DMS153 (cell line): ENCODE data around the gene ATG7.
"Not testable (repeated sequence)": the region's sequence is repeated elsewhere in the genome, so short reads cannot be mapped to it uniquely, and the experiment has no call there.

Experiments used
- DNase-seq: peaks from one replicate; lab custom pipeline; 2025; lab: John Stamatoyannopoulos, UW

ATG7 gene

DNA sequence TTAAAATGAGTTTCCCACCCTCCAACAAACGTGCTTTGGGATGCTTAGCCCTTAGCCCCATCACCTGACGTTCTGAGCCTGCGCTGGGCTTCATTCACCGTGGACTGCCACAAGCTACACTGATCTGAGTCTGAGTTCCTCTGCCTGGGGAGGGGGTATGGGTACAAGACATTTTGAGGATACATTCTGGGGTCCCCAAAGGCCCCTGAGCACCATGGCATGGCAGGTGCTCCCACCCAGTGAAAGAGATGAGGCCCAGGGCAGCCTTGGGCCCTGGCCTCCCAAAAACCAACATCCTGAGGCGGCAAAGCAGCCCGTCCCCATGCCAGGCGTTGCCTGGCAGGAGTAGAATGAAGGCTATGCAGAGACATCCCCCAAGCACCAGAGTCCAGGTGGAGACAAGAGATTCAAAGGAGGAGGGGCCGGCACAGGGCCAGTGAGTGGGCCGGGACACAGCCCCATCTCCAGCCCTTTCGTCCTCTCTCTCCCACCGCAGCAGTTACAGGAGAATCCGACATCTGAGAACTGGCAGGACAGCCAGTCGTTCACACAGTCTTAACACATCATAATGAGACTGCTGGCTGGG is 297.1 kb downstream of the ATG7 start:
- DNase-seq = no peak

DNA sequence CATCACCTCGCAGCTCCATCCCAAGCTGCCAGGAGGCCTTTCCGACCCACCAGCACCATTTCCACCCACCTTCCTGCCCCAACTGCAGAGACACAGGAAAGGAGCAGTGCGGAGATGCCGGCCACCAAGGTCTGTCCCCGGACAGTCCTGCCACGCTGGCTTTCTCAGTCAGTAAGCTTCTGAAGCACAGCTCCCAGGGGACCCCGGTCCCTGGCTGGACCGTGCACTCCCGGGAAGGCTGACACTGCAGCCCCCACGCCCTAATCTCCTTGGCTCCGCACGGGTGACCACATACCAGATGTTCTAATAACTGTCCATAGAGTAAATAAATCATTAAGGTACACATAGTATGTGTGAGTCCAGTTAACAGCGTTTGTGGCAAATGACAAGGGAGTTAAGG is 298.1 kb downstream of the ATG7 start:
- DNase-seq = no peak

DNA sequence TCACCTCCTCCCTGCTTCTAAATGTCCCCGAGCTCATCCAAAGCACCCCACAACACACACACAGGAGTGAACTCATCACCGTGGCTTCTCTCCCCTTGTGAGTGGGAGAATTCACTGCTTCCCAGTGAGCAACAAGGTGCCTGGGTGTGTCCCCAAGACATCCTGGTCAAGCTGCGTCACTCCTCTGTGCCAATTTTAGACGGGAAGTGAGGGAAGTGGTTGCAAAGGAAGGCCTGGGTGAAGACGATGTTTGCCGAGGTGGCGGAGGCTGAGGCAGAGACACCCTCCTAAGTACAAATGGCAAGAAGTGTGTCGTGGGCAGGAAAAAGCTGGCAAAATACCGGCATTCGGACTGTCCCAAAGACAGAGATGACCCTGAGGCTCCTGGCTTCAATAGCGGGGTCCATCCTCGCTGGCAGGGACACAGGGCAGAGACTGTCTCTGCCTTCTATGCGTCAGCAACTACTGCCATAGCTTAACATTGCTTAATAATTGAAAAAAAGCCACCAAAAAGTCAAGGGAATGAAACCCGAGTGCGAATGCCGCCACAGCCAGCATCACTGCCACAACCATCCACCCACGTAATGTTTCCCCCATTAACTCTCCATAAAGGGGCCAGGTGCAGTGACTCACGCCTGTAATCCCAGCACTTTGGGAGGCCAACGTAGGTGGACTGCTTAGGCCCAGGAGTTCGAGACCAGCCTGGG is 298.7 kb downstream of the ATG7 start:
- no peak for DNase-seq

- DNase-seq = not testable (repeated sequence)
Measured at GRCh38 chr3:11572660-11573059, 300.5 kb downstream of the ATG7 start.

DNA sequence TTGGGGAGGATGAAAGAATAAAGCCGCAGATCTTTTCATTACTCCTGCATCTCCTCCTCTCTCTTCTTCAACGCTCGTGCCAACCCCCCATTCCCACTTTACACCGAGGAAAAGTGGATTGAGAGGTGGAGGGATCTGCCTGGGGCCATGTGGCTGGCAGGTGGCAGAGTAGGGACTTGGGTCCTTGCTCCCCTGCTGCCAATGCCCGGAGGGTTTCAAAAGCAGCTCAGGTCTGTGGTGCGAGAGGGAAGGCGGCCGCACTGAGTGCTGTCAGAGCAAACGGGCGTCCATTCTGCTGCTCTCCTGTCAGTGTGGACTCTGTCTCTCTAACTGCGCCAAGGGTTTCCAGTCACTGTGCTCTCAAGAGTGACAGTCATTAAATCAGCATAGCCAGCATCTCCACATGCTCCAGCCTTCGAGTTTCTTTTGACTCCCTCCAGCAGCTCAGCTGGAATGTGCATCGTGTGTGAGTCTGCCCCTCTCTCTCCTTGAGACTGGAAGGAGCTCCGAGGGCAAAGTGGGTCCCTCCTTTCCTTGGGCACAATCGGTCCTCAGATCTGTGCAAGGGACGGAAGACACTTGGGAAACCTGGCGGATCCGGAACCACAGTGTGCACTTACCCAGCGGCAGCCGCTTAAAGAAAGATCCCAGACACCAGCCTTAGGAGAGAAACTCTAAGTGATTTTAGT is 302.9 kb downstream of the ATG7 start:
- no peak for DNase-seq

GRCh38 chr3:11575677-11576076 is 303.5 kb downstream of the ATG7 start:
- no peak for DNase-seq

DNA sequence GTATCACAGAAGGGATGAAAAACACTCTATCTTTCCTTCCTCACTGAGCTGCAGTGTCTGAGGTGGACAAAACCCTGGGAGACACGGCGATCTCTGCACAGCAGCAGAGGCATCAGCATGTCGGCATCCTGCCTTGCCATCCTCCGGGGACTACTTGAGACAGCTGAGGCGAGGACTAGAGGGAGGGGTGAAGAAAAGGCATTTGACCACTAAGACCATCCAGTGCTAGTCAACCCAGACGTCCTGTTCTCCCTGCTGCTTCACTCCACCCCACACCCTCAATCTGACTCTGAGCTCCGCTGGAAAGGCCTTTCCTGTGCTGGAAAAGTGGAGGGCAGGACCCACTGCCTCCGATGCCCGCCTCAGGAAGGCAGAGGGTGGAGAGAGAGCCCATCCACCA is 304.3 kb downstream of the ATG7 start:
- no peak for DNase-seq

DNA sequence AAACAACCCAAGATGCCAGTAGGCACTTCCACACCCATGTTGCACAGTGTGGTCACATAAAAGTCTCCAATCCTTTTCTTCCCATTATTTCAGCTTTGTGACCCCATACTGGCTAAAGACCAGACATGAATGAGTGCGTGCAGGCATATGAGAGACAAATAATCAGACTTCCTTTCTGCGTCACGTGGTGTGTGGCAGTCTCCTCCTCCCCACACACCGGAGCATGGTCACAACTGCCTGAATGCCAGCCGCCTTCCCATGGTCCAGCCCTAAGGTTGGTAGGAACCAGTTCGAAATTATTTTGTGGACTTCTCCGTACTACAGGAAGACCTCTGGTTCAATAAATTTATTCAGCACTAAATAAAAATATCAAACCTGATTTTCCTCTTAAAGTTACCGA is 306.0 kb downstream of the ATG7 start:
- no peak for DNase-seq

DNA sequence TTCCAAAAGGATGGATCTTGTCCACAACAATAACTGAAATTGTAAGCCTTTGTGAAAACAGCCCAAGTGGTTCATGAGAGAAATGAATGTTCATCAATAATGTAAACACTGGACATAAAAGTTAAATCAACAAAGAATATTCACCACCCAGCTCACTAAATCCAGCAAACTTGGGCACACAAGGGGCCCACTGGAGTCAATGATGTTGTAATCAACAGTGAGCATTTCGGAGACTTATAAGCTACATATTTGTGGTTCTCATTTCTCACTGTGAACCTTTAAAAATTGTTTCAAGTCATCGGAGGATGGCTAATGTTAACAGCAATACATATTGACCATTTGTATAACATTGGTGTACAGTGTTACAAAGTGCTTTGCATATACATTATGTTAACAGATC is 308.4 kb downstream of the ATG7 start:
- no peak for DNase-seq

DNA sequence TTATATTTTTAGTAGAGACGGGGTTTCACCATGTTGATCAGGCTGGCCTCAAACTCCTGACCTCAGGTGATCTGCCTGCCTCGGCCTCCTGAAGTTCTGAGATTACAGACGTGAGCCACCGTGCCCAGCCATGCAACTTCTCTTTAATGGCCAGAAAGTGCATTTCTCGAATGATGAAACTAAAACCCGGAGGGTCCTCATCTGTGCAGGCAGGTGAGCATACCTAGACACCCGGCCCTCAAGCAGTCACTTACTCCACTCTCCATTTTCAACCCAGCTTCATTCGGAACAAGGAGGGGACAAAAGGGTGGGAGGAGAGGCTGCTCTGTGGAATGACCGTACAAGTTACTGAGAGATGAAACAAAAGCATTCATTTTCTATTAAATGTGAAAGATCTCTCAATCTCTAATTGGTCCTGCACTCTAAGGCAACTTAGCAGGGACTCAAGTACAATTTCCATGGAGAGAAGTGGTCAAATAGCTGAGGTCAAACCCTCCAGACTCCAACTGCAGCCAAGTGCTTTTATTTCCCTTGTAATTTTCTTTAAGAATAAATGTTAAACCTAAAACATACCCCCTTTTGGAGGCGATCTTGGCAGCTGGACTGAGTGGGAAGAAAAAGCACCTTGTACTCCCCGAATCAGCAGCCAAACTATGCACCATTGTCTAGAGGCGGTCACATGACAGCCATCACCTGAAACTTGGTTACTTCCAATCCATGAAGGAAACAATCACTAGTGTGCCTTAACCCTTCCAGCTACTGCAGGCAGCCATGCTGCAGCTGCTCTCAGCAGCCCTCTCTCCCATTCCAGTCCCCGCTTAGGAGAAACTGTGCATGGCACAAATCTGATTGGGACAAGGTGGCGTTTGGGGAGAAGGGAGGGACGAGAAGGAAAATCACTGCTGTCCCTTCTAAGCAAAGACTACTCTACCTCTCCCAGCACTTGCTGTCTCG is 309.3 kb downstream of the ATG7 start:
- DNase-seq = no peak

- no peak for DNase-seq
Measured at GRCh38 chr3:11582191-11582968, 310.2 kb downstream of the ATG7 start.

DNA sequence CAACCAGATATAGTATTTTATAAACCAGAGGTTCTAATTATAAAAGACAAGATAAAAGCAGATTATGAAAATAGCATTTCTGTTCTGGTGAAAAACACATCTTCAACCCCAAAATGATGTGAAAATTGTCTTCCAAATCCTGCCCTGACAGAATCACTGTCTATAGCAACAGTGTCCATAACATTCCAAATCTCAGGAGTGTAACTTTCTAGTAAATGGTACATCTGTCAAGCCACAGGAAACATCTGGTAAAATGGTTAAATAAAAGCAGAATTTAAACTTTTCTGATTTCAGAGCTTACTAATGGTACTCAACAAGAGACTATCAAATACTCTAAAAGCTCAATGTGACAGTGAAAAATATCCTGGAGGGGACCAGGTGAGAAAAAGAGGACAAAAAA is 311.0 kb downstream of the ATG7 start:
- no peak for DNase-seq

- DNase-seq = no peak
Measured at GRCh38 chr3:11583638-11584046, 311.4 kb downstream of the ATG7 start.

- no peak for DNase-seq
Measured at GRCh38 chr3:11584570-11584969, 312.4 kb downstream of the ATG7 start.

DNA sequence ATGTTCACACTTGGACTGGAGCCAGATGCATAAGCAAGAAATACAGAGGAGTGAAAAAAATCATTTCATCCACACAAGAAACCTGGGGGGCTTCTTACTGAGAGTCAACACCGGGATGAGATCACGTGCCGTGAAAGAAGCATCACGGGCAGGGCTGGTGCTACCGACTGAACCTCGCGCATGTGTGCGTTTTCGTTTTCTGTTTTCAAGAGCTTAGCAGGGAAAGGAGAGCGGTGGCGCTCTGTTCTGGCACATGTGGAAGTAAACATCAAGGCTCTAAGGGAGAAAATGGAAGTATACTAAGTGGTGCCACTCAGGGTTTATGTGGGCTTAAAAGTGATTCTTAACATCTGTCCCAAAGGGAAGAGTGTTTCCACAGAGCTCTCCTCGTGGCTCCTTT is 315.6 kb downstream of the ATG7 start:
- DNase-seq = no peak

GRCh38 chr3:11588338-11588737 is 316.1 kb downstream of the ATG7 start:
- DNase-seq = no peak

DNA sequence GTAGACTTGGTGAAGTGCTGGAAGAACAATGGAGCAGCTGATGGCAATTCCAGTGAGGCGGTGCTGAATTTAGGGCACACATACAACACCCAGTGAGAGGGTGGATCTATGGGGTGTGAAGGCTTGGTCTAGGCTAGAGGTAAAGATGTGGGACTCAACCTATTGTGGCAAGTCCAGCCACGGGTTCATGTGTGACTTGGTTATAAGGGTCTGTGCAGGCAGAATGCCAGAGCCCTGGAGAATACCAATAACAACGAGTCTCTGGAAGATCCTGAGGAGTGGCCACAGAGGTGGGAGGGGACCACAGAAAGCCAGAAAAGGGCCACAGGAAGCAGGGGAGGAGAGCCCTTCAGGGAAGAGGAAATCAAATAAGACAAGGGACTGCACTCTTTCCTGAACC is 316.6 kb downstream of the ATG7 start:
- no peak for DNase-seq

DNA sequence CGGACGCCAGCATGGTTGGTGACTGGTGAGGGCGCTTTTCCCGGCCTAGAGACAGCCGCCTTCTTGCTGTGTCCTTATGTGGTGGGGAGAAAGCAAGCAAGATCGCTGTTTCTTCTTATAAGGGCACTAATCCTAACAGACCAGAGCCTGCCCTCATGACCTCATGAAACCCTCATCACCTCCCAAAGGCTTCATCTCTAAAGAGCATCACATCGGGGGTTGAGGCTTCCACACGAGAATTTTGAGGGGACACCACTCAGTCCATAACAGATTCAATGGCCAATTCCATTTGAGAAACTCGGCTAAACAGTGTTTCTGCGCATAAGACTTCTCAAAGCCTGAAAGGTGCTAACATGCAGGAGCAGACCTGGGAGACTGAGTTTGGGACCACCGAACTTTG is 317.5 kb downstream of the ATG7 start:
- no peak for DNase-seq

- no peak for DNase-seq
Measured at GRCh38 chr3:11591002-11591355, 318.8 kb downstream of the ATG7 start.

DNA sequence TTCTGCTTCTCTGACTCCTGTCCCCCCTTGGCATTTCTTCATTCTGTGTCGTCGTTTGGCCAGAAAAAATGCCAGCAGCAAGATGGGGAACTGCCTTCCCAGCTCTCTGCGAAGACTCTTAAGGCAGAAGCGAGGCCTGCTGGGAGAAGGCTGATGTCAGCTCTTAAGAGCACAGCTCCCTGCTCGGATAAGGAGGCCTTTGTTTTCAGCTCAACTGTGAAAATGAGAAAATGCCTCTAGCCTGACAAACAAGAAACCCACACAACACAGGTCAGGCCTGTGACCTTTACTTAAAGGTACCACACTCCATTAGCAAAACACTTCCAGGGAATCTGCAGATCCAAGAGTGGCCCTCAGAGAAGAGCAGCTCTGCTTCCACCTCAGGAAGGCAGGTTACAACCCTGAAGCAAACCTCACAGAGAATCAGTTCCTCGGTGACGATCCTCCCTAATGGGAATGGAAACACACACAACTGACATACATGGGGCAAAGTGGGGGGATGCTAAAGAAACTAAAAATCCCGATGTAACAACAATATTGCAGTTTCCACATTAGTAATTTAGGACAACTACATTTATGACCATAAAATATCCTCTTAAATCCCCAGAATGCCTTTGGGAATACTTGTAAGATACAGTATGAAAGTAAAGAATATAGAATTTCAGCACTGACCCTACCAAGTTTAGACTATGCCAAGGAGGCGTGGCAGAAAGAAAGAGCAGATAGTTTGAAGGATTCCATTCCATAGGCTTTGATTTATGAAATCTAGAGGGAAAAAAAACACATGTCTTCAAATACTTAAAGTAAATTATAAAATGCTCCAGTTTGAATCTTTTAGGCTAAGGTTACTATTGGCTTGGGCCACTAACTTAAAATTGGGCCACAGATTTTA is 319.4 kb downstream of the ATG7 start:
- no peak for DNase-seq
